ENCODE results near the gene ZNF407.

Gene ZNF407

GRCh38 chr18:74626049-74626874 lies 28.6 kb downstream of the ZNF407 start:
- no peaks in the 10 kb centered on the region for H3K27me3 ChIP-seq (ENCODE audit: control insufficient read depth, insufficient read depth, low read length)
- no peak overlapping the region for H3K4me3 ChIP-seq (ENCODE audit: low read length)
- H3K9me3 ChIP-seq (ENCODE audit: control insufficient read depth, insufficient read depth, low read length) = no peaks in the 10 kb centered on the region
- DNase-seq (ENCODE audit: low read depth, low spot score) = no peak
- H3K36me3 ChIP-seq (ENCODE audit: control insufficient read depth, insufficient read depth, low read length) = no peaks in the 10 kb centered on the region
- no peak overlapping the region for H3K27ac ChIP-seq (ENCODE audit: low read length)
- H3K4me1 ChIP-seq (ENCODE audit: control insufficient read depth, insufficient read depth, low read length) = peaks cover 6% of the 10 kb centered on the region
- WGBS (ENCODE audit: insufficient coverage, insufficient read length) = no CpG with 5 or more reads among the region's 9 CpGs

DNA sequence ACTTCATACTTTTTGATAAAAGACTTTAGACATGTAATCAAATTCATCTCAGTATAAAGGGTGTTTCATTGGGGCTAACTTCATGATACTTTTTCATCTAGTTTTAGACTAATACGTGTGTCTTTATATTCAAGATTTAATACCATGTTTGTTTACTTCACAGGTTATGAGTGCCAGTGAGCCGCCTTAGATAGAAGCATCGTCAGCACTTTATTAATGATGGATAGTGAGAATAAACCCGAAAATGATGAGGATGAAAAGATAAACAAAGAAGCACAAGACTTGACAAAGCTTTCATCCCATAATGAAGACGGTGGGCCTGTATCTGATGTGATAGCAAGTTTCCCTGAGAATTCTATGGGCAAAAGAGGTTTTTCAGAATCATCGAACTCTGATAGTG lies 33.1 kb downstream of the ZNF407 start:
- no peaks in the 10 kb centered on the region for H3K9me3 ChIP-seq (ENCODE audit: control insufficient read depth, insufficient read depth, low read length)
- no peaks in the 10 kb centered on the region for H3K36me3 ChIP-seq (ENCODE audit: control insufficient read depth, insufficient read depth, low read length)
- DNase-seq (ENCODE audit: low read depth, low spot score) = no peak
- H3K4me1 ChIP-seq (ENCODE audit: control insufficient read depth, insufficient read depth, low read length) = no peaks in the 10 kb centered on the region
- no peak overlapping the region for H3K27ac ChIP-seq (ENCODE audit: low read length)
- no CpG with 5 or more reads among the region's 6 CpGs for WGBS (ENCODE audit: insufficient coverage, insufficient read length)
- no peaks in the 10 kb centered on the region for H3K27me3 ChIP-seq (ENCODE audit: control insufficient read depth, insufficient read depth, low read length)
- no peak overlapping the region for H3K4me3 ChIP-seq (ENCODE audit: low read length)

DNA sequence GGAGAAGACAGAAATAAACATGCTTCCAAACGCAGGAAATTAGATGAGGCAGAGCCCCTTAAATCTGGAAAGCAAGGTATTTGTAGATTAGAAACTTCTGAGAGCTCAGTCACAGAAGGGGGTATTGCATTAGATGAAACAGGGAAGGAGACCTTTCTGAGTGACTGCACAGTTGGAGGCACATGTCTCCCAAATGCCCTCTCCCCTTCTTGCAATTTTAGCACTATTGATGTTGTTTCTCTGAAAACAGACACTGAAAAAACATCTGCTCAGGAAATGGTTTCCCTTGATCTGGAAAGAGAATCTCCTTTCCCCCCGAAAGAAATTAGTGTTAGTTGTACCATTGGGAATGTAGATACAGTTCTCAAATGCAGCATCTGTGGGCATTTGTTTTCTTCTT lies 33.5 kb downstream of the ZNF407 start:
- WGBS (ENCODE audit: insufficient coverage, insufficient read length) = no CpG with 5 or more reads among the region's 2 CpGs
- no peak for DNase-seq (ENCODE audit: low read depth, low spot score)
- H3K27me3 ChIP-seq (ENCODE audit: control insufficient read depth, insufficient read depth, low read length) = no peaks in the 10 kb centered on the region
- H3K4me3 ChIP-seq (ENCODE audit: low read length) = no peak overlapping the region
- H3K9me3 ChIP-seq (ENCODE audit: control insufficient read depth, insufficient read depth, low read length) = no peaks in the 10 kb centered on the region
- no peaks in the 10 kb centered on the region for H3K36me3 ChIP-seq (ENCODE audit: control insufficient read depth, insufficient read depth, low read length)
- no peaks in the 10 kb centered on the region for H3K4me1 ChIP-seq (ENCODE audit: control insufficient read depth, insufficient read depth, low read length)
- no peak overlapping the region for H3K27ac ChIP-seq (ENCODE audit: low read length)

GRCh38 chr18:74631623-74632350 lies 34.1 kb downstream of the ZNF407 start:
- H3K4me1 ChIP-seq (ENCODE audit: control insufficient read depth, insufficient read depth, low read length) = no peaks in the 10 kb centered on the region
- no CpG with 5 or more reads among the region's 13 CpGs for WGBS (ENCODE audit: insufficient coverage, insufficient read length)
- H3K9me3 ChIP-seq (ENCODE audit: control insufficient read depth, insufficient read depth, low read length) = no peaks in the 10 kb centered on the region
- H3K27ac ChIP-seq (ENCODE audit: low read length) = no peak overlapping the region
- no peaks in the 10 kb centered on the region for H3K27me3 ChIP-seq (ENCODE audit: control insufficient read depth, insufficient read depth, low read length)
- DNase-seq (ENCODE audit: low read depth, low spot score) = no peak
- H3K36me3 ChIP-seq (ENCODE audit: control insufficient read depth, insufficient read depth, low read length) = no peaks in the 10 kb centered on the region
- no peak overlapping the region for H3K4me3 ChIP-seq (ENCODE audit: low read length)

DNA sequence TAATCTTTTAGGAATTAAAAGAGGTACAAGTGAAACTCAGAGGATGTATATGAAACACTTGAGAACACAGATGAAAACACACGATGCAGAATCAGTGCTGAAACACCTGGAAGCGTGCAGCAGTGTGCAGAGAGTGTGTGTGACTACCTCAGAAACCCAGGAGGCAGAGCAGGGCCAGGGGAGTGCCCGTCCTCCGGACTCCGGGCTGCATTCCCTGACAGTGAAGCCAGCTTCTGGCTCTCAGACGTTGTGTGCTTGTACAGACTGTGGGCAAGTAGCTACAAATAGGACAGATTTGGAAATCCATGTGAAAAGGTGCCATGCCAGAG lies 34.6 kb downstream of the ZNF407 start:
- Histone ChIP-seq H3K4me1 (ENCODE audit: control insufficient read depth, insufficient read depth, low read length) (no peaks in the 10 kb centered on the region), H3K27ac (ENCODE audit: low read length) (no peak overlapping the region), H3K4me3 (ENCODE audit: low read length) (no peak overlapping the region), H3K36me3 (ENCODE audit: control insufficient read depth, insufficient read depth, low read length) (no peaks in the 10 kb centered on the region), H3K9me3 (ENCODE audit: control insufficient read depth, insufficient read depth, low read length) (no peaks in the 10 kb centered on the region), H3K27me3 (ENCODE audit: control insufficient read depth, insufficient read depth, low read length) (no peaks in the 10 kb centered on the region)
- no peak for DNase-seq (ENCODE audit: low read depth, low spot score)
- no CpG with 5 or more reads among the region's 6 CpGs for whole genome bisulfite sequencing (ENCODE audit: insufficient coverage, insufficient read length)

DNA sequence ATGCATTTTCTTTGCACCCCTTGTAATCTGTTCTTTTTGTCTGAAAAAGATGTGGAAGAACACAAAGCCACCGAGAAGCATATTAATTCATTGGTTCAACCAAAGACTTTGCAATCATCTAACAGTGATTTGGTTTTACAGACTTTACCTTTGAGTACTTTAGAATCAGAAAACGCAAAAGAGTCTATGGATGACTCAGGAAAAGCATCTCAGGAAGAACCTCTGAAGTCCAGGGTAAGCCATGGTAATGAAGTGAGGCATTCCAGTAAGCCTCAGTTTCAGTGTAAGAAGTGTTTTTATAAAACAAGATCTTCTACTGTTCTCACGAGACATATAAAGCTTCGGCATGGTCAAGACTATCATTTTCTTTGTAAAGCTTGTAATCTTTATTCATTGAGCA lies 35.2 kb downstream of the ZNF407 start:
- Histone ChIP-seq H3K27me3 (ENCODE audit: control insufficient read depth, insufficient read depth, low read length) (no peaks in the 10 kb centered on the region), H3K27ac (ENCODE audit: low read length) (no peak overlapping the region), H3K4me3 (ENCODE audit: low read length) (no peak overlapping the region), H3K36me3 (ENCODE audit: control insufficient read depth, insufficient read depth, low read length) (no peaks in the 10 kb centered on the region), H3K4me1 (ENCODE audit: control insufficient read depth, insufficient read depth, low read length) (no peaks in the 10 kb centered on the region), H3K9me3 (ENCODE audit: control insufficient read depth, insufficient read depth, low read length) (no peaks in the 10 kb centered on the region)
- WGBS (ENCODE audit: insufficient coverage, insufficient read length) = no CpG with 5 or more reads among the region's 4 CpGs
- no peak for DNase-seq (ENCODE audit: low read depth, low spot score)

GRCh38 chr18:74633652-74634352 lies 36.1 kb downstream of the ZNF407 start:
- Histone ChIP-seq H3K9me3 (ENCODE audit: control insufficient read depth, insufficient read depth, low read length) (no peaks in the 10 kb centered on the region), H3K36me3 (ENCODE audit: control insufficient read depth, insufficient read depth, low read length) (no peaks in the 10 kb centered on the region), H3K4me3 (ENCODE audit: low read length) (no peak overlapping the region), H3K27ac (ENCODE audit: low read length) (no peak overlapping the region), H3K27me3 (ENCODE audit: control insufficient read depth, insufficient read depth, low read length) (no peaks in the 10 kb centered on the region), H3K4me1 (ENCODE audit: control insufficient read depth, insufficient read depth, low read length) (no peaks in the 10 kb centered on the region; the same call in 1 of the 2 replicates)
- WGBS (ENCODE audit: insufficient coverage, insufficient read length) = no CpG with 5 or more reads among the region's 13 CpGs
- DNase-seq (ENCODE audit: low read depth, low spot score) = no peak

DNA sequence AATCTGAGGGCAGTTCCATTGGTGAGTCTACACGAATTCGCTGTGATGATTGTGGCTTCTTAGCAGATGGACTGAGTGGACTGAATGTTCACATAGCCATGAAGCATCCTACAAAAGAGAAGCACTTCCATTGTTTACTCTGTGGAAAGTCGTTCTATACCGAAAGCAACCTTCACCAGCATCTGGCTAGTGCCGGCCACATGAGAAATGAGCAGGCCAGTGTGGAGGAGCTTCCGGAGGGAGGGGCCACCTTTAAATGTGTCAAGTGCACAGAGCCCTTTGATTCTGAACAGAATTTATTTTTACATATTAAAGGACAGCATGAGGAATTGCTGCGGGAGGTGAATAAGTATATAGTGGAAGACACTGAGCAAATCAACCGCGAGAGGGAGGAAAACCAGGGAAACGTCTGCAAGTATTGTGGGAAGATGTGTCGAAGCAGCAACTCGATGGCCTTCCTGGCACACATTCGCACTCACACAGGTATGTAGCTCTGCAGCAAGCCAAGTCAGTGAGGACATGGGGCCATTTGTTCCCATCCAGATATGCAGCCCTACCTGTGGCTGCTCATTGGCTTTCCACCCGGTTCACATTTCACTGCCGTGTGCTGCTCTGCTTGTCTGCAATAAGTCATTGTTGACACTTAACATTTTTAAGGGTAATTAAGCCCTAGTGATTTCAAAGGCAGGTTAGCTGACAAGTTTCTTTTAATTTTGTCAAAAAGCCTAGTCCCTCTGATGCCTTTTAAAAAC lies 37.7 kb downstream of the ZNF407 start:
- Histone ChIP-seq H3K36me3 (ENCODE audit: control insufficient read depth, insufficient read depth, low read length) (no peaks in the 10 kb centered on the region), H3K4me1 (ENCODE audit: control insufficient read depth, insufficient read depth, low read length) (no peaks in the 10 kb centered on the region; the same call in 1 of the 2 replicates), H3K4me3 (ENCODE audit: low read length) (no peak overlapping the region), H3K27me3 (ENCODE audit: control insufficient read depth, insufficient read depth, low read length) (no peaks in the 10 kb centered on the region), H3K27ac (ENCODE audit: low read length) (no peak overlapping the region), H3K9me3 (ENCODE audit: control insufficient read depth, insufficient read depth, low read length) (no peaks in the 10 kb centered on the region)
- no peak for DNase-seq (ENCODE audit: low read depth, low spot score)
- no CpG with 5 or more reads among the region's 15 CpGs for WGBS (ENCODE audit: insufficient coverage, insufficient read length)

GRCh38 chr18:74637070-74637469 lies 39.4 kb downstream of the ZNF407 start:
- H3K9me3 ChIP-seq (ENCODE audit: control insufficient read depth, insufficient read depth, low read length) = no peaks in the 10 kb centered on the region
- H3K36me3 ChIP-seq (ENCODE audit: control insufficient read depth, insufficient read depth, low read length) = no peaks in the 10 kb centered on the region
- no peak for DNase-seq (ENCODE audit: low read depth, low spot score)
- H3K27ac ChIP-seq (ENCODE audit: low read length) = no peak overlapping the region
- H3K4me1 ChIP-seq (ENCODE audit: control insufficient read depth, insufficient read depth, low read length) = peaks cover 1% of the 10 kb centered on the region; the same call in 1 of the 2 replicates
- H3K27me3 ChIP-seq (ENCODE audit: control insufficient read depth, insufficient read depth, low read length) = no peaks in the 10 kb centered on the region
- WGBS (ENCODE audit: insufficient coverage, insufficient read length) = no CpG with 5 or more reads among the region's 1 CpG
- H3K4me3 ChIP-seq (ENCODE audit: low read length) = no peak overlapping the region

- no peak for DNase-seq (ENCODE audit: low read depth, low spot score)
- no peaks in the 10 kb centered on the region for H3K9me3 ChIP-seq (ENCODE audit: control insufficient read depth, insufficient read depth, low read length)
- H3K27me3 ChIP-seq (ENCODE audit: control insufficient read depth, insufficient read depth, low read length) = no peaks in the 10 kb centered on the region
- H3K4me3 ChIP-seq (ENCODE audit: low read length) = no peak overlapping the region
- H3K4me1 ChIP-seq (ENCODE audit: control insufficient read depth, insufficient read depth, low read length) = peaks cover 1% of the 10 kb centered on the region; the same call in 1 of the 2 replicates
- H3K36me3 ChIP-seq (ENCODE audit: control insufficient read depth, insufficient read depth, low read length) = no peaks in the 10 kb centered on the region
- no peak overlapping the region for H3K27ac ChIP-seq (ENCODE audit: low read length)
- 100% methylated on average over 1 of the region's 3 CpGs for WGBS (ENCODE audit: insufficient coverage, insufficient read length)
Observed at GRCh38 chr18:74638210-74638609, 40.5 kb downstream of the ZNF407 start.

Measured in iPS DF 6.9 (cell line).